ENCODE measurements around the gene RAC2.

The RAC2 gene

DNA sequence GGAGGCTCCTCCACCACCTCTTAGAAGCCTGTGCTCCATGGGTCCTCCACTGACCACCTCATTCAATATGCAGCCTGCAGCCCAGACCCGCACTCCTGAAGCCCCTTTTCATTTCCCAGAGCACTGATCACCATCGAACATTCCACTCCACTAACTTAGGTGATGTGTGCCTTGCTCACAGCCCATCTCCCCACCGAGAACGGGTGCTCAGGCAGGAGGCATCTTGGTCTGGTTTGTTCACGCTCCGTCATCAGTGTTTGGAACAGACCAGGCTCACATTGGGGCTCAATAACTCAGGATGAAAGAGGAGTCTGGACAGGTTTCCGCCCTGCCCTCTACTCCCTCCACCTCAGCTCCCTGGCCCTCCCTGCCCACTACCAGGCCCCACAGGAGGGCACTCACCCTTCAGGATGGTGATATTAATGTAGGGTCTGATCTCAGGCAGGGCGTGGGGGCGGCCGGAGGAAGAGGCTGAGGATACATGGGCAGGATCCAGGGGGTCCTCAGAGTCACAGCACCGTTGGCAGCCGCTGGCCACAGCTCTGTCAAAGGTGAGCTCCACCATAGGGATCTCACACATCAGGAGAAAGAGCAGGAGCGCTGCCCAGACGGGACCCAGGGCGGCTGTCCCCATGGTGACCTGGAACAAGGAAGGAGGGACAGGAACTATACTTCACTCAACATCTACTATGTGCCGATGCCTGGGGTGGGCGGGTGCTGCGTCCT is 59.1 kb downstream of the RAC2 start:
- TF ChIP-seq, protein P1, sequence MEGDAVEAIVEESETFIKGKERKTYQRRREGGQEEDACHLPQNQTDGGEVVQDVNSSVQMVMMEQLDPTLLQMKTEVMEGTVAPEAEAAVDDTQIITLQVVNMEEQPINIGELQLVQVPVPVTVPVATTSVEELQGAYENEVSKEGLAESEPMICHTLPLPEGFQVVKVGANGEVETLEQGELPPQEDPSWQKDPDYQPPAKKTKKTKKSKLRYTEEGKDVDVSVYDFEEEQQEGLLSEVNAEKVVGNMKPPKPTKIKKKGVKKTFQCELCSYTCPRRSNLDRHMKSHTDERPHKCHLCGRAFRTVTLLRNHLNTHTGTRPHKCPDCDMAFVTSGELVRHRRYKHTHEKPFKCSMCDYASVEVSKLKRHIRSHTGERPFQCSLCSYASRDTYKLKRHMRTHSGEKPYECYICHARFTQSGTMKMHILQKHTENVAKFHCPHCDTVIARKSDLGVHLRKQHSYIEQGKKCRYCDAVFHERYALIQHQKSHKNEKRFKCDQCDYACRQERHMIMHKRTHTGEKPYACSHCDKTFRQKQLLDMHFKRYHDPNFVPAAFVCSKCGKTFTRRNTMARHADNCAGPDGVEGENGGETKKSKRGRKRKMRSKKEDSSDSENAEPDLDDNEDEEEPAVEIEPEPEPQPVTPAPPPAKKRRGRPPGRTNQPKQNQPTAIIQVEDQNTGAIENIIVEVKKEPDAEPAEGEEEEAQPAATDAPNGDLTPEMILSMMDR (IDR thresholded peaks at IDR 0.05): no peak

- TF ChIP-seq, protein P1 (IDR thresholded peaks at IDR 0.05): no peak
Measured at GRCh38 chr22:37184380-37184755, 59.7 kb downstream of the RAC2 start.

DNA sequence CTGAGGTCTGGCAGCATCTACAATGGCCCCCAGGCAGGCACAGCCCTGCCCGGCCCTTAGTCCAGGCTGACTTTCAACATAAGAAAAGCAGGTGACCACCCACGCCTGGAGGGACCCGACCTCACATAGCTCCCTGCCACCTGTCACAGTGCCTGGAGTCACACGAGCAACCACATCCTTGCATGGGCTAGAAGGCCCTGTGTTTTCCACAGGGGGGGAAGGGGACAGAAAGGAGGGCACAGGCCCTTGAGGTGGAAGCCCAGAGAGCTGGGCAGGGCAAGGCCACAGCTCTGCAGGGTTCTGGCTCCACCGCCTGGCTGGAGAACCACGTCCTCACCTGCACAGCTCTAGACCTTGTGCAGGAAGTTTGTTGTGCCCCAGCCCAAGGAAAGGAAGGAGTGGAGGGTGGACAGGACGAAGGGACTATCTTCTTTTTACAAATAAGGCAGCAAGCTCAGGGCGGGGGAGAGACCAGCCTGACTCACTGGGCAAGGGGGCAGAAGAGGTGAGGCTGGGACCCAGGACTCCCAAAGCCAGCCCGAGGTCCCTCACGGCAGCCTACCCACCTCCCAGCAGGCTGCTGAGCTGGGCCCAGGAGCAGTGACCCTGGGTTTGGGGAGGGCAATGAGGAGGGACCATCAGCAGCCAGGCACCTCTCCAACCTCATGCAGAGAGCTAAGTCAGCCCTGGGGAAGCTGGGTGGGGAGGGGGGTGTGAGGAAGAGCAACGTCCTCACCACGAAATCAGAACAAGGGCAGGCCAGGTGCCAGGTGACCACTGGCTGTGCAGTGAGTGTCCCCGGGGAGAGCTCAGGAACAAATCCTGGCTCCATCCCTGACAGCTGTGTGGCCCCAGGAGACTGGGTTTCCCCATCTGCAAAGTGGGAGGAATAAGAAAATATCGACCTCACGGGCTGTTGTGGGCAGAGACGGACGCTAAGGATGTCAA is 60.4 kb downstream of the RAC2 start:
- TF ChIP-seq, protein P1 (IDR thresholded peaks at IDR 0.05): no peak

- TF ChIP-seq, protein P1 (IDR thresholded peaks at IDR 0.05): no peak
Measured at GRCh38 chr22:37182949-37183245, 61.2 kb downstream of the RAC2 start.

- TF ChIP-seq, protein P1 (IDR thresholded peaks at IDR 0.05): no peak
Measured at GRCh38 chr22:37182101-37182948, 61.7 kb downstream of the RAC2 start.

GRCh38 chr22:37181681-37182080 is 62.4 kb downstream of the RAC2 start:
- TF ChIP-seq, protein P1 (IDR thresholded peaks at IDR 0.05): no peak

GRCh38 chr22:37180531-37181231 is 63.4 kb downstream of the RAC2 start:
- TF ChIP-seq, protein P1 (IDR thresholded peaks at IDR 0.05): no peak
